ENCODE measurements around the gene IL32.

- TF ChIP-seq, protein P1, sequence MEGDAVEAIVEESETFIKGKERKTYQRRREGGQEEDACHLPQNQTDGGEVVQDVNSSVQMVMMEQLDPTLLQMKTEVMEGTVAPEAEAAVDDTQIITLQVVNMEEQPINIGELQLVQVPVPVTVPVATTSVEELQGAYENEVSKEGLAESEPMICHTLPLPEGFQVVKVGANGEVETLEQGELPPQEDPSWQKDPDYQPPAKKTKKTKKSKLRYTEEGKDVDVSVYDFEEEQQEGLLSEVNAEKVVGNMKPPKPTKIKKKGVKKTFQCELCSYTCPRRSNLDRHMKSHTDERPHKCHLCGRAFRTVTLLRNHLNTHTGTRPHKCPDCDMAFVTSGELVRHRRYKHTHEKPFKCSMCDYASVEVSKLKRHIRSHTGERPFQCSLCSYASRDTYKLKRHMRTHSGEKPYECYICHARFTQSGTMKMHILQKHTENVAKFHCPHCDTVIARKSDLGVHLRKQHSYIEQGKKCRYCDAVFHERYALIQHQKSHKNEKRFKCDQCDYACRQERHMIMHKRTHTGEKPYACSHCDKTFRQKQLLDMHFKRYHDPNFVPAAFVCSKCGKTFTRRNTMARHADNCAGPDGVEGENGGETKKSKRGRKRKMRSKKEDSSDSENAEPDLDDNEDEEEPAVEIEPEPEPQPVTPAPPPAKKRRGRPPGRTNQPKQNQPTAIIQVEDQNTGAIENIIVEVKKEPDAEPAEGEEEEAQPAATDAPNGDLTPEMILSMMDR (IDR thresholded peaks at IDR 0.05) = no peak
- TF ChIP-seq EZH2 (IDR thresholded peaks at IDR 0.05; ENCODE audit: borderline replicate concordance, insufficient read depth, low read depth, low read length, poor library complexity, severe bottlenecking) = no peak
Measured at GRCh38 chr16:3084969-3085670, 19.7 kb downstream of the IL32 start.
